GM18909 (cell line): ENCODE results near the gene HIF1A.

Source experiments
- ATAC-seq: cut with Tn5 transposase; IDR thresholded peaks from one replicate; pipeline ENCODE4 v1.9.1; 2021; ENCODE audit warnings: mild to moderate bottlenecking; ENCODE audit not compliant: unreplicated experiment, poor library complexity

The HIF1A gene

DNA sequence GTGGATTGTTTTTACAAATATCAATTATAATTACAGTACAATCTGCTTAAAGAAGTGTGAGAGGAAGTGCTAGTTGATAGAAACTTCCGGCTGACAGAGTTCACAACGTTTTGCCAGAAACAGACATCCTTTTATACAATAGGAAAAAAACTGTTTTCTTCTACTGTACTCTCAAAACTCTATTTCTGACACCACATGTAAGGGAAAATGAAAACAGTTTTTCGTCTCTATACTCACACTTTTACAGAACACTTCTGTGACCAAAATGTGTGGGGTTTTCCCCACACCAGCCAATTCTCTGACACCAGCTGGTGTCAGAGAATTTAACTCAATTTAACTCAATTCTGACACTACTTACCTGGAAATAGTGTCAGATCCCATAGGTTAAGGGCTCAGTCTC is 24.2 kb upstream of the HIF1A start:
- ATAC-seq, result peak; percentile 85

DNA sequence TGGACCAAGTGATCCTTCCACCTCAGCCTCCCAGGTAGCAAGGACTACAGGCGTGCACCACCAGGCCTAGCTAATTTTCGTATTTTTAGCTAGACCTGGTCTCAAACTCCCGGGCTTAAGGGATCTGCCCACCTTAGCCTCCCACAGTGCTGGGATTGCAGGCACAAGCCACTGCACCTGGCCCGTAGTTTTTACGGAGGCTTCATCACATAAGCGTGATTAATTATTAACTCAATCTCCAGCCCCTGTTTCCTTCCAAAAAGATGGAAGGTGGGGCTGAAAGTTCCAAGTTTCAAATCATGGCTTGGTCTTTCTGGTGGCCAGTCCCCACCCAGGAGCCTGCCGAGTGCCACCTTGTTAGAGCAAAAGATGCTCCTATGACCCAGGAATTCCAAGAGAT is 22.5 kb upstream of the HIF1A start:
- ATAC-seq, result no peak

DNA sequence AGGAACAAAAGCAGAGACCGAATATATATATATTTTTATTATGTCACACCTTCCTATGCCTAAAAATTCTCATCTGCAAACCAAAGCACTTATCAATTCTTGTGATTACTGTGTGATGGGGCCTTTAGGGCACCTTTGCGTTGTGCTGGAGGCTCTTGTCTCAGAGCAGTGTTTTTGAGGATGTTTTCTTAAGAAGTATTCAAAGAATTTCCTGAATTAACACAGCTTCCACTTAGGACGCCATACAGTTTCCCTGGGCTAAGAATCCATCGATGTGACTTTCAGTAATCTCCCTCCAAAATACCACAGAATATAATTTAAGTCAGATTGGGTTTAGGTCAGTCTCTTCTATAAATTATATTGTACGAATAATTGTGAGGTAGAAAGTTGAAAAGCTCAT is 22.0 kb upstream of the HIF1A start:
- ATAC-seq, result no peak

DNA sequence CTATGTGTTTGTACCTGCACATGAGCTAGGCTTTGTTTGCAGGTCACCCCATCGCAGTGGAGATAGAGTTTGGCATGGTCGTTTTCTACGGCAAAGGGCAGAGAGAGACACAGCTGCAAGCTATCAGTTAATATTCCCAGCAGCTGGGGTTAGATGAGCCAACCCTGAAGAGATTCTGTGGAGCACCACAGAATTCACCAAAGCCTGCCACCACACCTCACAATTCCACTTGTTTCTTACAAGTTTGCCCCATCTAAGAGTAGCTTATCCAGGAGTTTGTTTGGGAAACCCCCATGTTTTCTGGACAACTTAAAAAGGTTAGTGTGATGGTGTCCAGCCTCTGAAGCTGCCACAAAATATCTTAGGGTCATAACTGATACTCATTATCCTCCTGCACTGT is 20.0 kb upstream of the HIF1A start:
- ATAC-seq, result no peak

DNA sequence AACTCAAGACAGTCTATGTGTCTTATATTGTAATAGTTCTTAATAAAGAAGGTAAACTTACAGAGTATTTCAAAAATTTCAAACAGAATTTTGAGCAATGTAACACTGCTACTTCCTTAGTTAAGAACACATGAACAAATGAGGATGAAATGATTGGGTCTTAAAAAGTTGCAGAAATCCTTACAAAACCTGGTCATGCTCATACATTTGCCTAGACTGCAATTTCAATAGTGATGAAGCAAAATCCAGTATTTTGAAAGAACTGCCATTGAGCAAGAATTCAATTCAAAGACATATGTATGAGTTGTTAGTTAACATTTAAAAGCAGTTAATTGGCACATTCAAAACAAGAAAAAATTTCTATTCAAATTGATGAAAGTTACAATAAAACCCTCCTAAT is 17.8 kb upstream of the HIF1A start:
- no peak for ATAC-seq

DNA sequence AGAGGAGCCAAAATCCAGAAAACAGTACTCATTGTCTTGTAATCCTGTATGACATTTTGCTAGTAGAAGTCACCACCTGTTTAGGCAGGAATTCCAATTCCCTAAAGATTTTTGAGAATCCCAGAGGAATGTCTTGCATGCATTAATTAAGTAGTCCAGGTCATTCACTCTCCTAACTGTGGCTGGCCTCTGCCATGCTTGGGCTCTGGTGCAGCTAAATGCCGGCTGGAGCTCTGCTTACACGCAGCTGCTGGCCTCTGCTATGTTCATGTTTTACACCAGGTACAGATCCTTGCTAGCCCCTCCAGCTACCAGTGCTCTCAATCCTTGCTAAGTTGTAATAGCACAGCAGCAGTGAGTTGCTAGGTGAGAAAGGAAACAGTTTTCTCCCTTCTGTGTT is 16.3 kb upstream of the HIF1A start:
- ATAC-seq, result no peak

DNA sequence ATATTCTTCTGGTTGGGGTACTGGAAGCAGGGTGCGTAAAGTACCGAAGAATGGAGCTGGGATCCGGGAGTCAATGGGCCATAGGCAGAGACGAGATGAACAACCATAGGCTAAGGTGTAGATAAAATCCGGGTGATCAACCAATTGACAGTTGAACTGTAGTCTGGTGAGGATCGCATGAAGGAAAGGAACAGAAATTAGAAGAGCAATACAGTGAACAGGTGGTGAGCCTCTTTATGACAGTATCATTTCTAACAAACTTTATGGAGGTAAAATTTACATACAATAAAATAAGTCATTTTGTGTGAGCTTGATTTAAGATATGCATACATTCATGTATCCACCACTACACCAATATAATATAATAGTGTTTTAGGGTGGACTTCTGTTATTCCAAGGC is 13.9 kb upstream of the HIF1A start:
- ATAC-seq, result no peak

DNA sequence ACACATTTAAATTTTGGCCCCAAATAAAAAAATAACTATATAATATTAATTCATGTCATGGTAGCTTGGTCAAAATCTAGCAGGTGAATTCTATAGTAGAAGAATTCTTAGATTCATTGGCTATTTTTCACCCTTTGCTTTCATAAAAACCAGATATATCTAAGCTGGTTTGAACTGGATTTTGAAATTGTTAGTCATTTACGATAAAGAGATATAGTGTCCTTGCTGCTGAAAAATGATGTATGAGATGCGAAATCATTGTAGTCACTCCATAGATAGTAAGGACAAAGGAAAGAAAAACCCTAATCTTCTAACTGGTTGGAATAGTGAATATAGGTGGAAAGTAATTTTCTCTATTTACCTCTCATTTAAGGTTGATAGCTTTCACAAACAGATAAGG is 12.2 kb upstream of the HIF1A start:
- no peak for ATAC-seq

DNA sequence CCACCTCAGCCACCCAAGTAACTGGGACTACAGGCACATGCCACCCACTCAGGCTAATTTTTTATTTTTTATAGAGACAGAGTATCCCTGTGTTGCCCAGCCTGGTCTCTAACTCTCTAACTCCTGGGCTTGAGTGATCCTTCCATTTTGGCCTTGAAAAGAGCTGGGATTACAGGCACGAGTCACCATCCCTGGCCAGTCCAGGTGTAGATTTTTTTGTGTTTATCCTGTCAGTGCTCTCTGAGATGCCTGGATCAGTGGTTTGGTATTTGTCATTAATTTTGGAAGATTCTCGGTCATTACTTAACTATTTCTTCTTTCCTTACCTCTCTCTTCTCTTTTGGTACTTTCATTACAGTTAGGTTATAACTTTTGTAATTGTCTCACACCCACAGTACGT is 5.3 kb upstream of the HIF1A start:
- no peak for ATAC-seq

DNA sequence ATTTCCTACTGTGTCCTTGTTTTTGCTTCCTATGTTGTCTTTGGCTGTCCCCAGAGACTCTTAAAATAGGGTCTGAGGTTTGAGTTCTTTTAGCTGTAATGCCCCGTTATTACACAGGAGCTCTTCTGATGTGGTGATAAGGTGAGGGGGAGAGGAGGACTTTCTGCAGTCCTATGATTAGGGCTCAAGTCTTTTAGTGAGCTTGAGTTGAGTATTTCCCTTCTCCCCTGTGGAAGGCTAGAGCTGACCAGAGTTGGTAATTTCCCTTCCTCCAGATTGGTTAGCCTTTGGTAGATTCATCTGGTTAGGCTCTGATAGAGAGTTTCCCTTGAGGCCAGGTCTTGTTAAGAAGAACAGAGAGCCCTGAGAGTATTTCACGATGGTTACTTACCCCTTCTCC is 4.3 kb upstream of the HIF1A start:
- no peak for ATAC-seq

DNA sequence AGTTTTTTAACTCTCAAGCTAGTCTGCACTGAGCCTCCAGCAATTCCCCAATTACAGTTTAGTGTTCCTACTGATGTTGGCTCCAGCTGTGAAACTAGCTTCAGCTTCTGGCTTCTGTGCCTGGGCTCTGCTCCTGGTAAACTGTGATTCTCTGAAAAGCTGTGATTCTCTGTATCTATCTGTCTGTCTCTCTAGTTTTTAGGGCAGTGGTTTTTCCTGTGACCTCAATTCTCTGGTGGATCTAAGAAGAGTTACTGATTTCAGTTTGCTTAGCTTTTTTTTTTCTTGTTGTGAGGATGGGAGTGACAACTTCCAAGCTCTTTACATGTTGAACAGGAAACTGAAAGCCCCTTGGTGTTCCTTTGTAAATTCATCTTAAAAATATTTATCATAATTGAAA is 3.8 kb upstream of the HIF1A start:
- no peak for ATAC-seq

DNA sequence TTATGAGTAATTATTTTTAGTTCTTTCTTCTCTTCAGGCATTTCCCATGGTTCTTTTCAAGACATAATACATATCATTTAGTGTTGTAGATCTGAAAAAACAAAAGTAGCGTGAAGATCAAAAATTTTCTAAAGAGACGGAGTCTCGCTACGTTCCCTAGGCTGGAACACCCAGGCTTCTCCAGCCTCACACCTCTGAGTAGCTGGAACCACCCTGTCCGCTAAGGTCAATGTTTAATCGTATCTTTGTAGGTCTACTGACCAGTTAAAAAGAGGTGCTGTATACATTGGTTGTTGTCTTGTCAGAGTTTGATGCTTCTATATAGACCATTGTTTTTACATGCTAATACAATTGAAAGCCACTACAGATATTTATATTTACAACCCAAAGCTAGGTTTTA is 1.3 kb upstream of the HIF1A start:
- no peak for ATAC-seq

DNA sequence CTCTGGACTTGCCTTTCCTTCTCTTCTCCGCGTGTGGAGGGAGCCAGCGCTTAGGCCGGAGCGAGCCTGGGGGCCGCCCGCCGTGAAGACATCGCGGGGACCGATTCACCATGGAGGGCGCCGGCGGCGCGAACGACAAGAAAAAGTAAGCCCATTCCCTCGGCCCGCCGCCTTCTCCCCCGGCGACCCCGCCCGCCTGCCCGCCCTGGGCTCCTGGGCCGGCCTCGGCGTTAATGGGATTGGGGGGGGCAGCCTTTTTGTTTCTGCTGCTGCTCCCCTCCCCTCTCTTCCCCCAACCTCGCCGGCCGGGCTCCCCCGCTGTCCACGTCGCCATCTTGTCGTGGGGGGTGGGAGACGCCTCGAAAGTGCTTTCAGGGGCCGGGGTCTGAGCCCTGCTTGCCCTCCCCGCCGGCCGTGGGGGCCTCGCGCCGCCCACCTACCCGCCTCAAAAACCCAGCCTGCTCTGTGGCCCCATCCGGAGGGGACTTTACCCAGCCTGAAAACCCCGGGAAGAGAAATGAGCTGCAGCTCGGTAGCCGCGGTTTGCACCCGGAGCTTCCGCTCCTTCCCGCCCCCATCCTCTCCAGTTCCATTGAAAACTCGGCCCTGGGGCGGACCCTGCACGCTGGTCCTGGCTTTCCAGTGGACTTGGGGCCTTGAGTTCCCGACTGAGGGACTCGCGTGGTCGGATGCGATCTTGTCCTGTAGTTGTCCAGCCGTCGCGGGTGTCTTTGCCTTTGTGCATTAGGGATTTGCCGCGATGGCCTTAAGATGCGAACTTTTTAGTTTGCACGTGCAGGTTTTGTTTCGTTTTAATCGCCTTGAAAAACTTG is 598 bp downstream of the HIF1A start:
- ATAC-seq, result peak; percentile 12

DNA sequence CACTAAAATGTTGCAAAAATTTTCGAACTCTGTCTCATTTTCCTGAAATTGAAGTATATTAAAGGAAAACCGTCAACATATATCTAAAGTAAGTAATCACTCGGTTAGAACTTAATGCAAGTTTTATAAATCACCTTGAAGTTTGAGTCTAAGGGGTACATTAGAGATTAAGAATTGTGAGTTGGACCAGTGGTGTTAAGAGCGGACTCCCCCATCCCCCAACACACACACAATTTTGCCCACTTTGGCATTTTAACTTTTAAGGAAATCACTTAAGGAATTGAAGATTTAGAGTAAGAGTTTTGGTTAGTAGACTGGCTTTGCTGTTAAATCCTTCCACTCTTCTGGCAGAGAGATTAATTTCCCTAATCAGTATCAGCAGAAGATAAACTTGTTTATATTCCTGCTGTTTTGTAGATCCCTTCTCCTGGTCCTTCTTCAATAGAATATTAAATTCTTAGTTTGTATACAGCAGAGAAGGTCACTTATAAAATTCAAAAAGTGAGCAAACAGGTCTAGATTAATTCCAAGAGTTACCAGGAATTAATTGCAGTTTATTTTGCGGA is 1.5 kb downstream of the HIF1A start:
- no peak for ATAC-seq

DNA sequence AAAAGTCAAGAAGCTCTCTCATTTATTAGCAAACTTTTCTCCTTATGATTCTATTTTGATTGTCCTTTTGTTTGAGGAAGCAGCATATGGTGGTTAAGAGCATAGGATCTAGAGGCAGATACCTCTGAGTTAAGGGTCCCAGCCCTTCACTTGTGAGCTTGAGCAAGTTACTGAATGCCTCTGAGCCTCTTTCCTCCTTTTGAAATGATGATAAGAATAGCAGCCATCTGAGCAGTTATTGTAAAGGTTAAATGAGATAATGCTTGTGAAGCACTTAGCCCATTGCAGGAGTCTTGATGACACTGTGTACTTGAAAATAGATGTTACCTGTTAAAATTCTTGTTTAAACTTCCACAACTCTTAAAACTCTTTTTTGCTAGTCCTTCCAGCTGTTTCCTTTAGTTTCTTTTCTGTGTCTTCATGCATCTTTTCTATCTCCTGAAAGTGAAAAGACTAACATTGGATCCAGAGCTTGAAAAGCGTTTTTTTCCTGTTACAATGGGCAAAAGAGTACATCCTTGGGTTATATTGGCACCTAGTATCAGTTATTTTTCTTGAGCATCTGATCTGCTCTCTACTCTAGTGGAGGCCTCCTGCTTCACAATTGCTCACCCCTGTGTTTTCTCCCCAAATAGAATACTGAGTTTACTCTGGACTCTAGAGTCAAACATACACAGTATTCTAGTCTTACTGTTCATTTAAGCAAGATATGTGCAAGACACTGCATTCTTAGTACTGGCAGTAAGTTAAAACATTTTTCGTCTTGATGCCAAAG is 3.1 kb downstream of the HIF1A start:
- ATAC-seq, result no peak

DNA sequence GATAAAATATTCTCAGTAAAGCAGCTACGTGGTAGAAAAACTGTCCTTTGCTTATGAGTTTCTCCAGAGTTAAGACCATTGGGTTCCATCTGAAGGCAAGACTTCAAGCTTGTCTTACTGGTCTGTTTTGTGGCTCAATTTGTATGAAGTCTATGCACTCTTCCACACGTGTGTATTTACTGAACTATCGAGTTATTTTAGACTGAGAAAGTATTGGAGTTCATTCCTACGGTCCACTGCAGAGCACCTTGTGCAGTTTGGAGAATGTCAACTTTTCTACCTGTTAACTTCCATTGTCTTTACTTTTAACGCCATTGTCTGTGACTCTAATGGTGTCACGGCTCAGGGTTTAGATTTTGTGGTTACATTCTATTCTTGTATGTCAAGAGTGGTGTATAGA is 3.7 kb downstream of the HIF1A start:
- ATAC-seq, result no peak

DNA sequence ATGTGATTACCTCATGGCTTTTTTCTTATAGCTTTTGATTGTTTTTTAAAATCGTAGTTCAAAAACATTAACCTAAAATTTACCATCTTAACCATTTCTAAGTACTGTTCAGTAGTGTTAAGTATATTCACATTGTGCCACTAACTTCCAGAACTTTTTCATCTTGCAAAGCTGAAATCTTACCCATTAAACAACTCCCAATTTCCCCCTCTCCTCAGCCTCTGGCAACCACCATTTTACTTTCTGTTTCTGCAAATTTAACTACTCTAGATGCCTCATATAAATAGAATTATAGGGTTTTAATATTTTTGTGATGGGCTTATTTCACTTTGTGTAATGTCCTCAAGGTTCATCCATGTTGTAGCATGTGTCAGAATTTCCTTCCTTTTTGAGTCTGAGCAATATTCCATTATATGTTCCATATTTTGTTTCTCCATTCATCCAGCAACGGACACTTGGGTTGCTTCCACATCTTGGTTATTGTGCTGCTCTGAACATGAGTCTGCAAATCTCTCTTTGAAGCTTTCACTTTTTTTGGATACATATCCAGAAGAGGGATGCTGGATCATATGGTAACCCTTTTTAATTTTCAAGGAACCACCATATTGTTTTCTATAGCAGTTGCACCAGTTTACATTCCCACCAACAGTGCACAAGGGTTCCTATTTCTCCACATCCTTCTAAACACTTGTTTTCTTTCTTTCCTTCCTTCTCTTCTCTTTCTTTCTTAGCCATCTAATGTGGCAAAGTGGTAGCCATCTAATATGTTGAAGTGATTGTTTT is 5.0 kb downstream of the HIF1A start:
- no peak for ATAC-seq

DNA sequence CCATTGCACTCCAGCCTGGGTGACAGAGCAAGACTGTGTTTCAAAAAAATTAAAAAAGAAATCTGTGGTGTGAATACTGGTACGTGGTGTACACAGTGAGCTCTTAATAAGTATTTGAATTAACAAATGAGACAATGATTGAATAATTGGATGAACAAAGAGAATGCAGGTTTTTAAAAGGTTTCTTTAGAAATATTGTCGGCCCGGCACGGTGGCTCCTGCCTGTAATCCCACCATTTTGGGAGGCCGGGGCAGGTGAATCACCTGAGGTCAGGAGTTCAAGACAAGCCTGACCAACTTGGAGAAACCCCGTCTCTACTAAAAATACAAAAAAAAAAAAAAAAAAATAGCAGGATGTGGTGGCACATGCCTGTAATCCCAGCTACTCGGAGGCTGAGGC is 6.6 kb downstream of the HIF1A start:
- no peak for ATAC-seq

DNA sequence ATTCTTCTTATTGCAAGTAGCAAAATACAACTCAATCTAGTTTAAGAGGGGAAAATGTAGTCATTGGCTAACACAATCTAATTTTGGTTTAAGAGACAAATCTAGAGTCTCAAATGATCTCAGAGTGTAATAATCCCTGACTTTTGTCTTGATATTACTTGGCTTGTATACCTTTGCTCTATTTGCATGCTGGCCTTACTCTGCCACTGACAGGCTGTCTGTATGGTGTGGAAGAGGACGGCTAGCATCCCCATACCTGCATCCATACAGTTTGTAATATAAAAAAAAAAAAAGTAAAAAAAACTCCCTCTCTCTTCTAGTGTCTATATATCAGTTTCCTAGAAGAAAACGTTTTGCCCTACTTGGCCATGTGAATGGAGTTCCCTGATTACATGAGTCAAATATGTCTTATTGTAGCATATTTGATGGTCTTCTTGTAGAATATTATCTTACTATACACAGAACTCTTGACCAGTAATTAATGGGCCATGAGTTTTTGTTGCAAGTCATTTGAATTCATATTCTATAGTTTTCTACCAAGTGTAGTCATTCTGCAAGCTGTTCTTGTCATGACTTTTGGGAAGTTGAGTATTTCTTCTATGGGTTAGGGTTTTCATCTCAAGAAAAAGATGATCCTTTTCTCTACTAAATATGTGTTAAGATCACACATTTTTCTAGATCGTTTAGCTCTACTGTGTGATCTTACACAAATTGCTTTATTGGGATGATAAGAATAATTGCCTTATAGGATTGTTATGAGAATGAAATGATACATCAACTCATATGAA is 8.2 kb downstream of the HIF1A start:
- no peak for ATAC-seq

DNA sequence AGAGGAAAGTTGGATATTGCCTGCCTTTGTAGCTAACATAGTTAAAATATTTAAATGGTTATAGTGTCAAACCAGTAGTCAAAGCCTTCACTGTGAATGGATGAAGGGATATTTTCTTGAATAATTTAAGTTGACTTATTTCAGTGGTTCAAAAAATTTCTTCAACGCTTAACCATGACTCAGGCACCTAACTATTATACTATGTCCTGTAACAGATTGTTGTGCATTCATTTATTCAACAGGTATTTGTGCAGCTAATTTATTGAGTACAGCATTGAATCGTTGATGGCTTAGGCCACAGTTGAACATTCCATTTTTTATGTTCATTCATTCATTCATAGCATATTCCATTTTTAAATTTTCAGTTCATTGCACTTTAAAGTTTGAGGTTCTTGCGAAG is 9.2 kb downstream of the HIF1A start:
- ATAC-seq, result no peak
